ENCODE data around the gene OAT.

- TF ChIP-seq CTCF (IDR thresholded peaks at IDR 0.05): no peak
- no peak for TF ChIP-seq EZH2 (IDR thresholded peaks at IDR 0.05)
Measured at GRCh38 chr10:124376411-124376810, 42.3 kb downstream of the OAT start.
